GM15510 (cell line): Measurements from ENCODE around the gene TBC1D2B.

ENCODE experiments used
- POLR2A ChIP-seq: IDR thresholded peaks from 3 replicates; pipeline ENCODE4 v1.6.1; 2011; ENCODE audit warnings: borderline replicate concordance; ENCODE audit not compliant: insufficient read length; ENCODE audit errors: extremely low read depth

Gene TBC1D2B

DNA sequence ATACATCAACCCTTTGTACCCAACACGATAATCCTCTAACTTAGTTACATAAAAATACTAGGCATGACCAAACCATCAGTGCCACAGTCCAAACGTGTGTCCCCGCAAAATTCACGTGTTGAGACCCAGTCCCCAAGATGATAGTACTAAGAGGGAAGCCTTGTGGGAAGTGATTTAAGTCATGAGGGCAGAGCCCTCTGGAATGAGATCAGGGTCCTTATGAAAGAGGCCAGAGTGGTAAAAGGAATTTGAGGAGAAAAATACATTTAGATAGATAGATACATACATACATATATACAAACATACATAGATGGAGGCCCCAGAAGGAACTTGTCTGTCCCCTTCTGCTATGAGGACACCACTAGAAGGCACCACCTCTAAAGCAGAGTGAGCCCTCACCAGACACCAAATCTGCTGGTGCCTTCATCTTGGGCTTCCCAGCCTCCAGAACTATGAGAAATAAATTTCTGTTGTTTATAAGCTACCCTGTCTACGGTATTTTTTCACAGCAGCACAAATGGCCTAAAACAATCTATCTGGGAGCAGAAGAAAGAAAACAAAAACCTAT, 8.0 kb downstream of the TBC1D2B start:
- no peak for TF ChIP-seq POLR2A

DNA sequence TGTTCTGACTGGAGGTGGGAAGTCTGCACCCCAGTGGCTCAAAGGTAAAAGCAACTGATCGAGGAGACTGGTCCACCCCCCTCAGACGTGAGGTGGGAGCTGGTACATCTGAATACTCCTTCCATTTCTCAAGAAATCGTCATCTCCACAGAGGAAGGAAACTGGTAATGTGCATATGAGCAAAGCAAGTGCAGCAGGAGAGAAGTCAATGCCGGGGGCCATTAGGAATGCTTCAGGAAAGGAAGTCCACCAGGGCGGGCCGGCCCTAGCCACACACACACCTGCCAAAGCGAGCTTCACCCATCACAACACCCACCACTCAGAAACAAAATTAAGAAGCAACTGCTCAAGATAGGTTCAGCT, 8.5 kb downstream of the TBC1D2B start:
- no peak for TF ChIP-seq POLR2A

DNA sequence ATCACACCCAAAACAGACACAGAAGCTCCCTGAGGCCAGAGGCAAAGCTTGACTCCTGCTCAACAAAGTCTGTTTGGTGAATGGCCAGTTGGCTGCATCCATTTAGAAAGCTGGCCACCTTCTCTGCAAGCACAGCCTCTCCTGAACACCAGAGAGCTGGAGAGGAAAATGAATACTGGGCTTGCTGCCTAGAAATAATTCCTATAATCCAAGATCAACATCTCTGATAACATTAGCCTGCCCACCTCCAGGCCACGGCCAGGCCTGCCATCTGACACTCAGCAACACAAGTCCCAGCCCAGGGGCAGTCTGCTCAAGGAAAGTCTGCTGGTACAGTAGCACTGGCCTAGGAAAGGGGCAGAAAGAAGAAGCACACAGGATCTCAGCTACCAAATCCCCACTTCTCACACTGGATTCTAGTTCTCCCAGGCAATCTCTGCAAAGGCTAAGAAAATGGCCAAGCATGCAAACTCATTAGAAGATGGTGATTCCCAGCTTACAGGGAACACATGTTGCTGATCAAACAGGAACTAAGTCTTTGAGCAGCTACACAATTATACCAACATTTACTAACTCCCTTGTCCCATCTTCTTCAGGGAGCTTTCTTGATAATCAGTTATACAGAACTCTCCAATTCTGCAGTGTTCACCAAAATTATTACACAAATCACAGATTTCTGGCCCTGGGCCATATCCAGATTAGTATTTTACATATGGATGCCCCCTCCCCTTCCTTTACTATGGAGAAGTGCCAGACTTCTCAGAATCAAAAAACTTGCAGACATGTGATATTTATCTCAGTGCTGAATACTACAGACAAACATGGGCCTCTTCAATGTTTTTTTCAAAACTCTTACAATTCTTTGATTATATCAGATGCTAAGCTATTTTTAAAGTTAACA, 9.9 kb downstream of the TBC1D2B start:
- TF ChIP-seq POLR2A, result no peak

DNA sequence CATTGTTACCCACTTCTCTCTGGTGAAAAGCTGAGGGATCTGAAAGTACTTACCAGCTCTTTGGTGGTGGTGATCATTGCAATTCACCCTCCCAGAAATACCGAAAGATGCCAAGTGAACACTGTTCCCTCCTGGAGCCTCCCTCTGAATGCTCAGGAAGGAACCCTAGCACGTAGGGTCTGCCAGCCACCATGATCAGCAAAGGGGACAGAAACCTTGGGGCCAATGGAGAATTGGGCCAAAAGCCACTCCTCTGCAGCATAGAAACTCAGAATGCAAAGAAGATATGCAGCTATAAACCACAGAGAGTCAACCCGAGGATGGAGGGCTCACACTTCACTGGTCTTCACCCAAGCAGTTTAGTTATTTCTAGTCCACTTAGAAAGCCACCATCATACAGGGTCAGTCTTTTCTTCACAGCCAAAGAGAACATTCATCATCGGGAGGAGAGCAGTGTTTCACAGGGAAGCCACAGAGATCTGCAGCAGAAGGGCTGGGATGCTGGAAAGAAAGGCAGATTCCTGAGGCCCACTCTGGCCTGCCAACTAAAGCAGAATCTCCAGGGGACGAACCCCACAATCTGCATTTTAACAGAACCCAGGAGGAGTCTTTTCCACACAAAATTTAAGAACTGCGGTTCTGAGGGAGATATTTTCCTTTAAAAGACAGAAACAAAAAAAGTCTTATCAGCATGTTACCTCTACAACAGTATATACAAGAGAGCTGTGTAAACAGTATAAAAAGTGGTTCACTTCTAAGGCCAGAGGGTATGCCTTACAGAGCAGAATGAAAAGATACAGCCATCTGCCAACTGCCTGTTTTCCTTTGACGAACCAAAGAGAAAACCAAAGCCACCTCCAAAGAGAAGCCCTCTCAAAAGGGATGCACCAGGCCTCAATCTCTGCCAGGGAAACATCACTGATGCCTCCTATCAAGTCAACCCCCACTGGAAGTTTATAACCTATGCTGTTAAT, 11.3 kb downstream of the TBC1D2B start:
- TF ChIP-seq POLR2A, result peak; percentile 36

DNA sequence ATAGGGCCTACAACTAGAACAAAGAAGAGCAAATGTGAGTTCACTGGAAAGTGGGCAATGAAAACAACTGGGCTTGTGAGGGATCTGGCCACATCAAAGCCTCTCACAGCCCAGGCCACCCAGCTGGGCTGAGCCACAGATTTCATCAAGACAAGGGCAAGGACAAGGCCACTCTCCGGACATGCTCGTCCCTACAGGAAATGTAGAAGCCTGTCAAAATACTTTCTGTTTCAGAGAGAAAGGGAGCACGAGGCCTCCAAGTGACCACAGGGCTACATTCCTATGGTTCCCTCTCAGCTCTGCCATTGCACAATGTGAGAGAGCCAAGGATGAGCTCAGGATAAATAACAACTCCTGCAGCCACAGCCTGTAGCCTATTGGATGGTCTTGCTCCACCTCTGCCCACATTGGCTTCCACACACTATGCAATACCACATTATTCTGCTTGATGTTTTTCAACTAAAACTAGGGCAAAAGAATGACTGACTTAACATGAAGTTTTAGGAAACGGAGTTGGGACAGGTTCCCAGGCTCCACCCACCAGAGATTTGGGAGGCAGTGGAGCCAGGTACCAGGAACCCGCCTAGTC, 12.1 kb downstream of the TBC1D2B start:
- no peak for TF ChIP-seq POLR2A

DNA sequence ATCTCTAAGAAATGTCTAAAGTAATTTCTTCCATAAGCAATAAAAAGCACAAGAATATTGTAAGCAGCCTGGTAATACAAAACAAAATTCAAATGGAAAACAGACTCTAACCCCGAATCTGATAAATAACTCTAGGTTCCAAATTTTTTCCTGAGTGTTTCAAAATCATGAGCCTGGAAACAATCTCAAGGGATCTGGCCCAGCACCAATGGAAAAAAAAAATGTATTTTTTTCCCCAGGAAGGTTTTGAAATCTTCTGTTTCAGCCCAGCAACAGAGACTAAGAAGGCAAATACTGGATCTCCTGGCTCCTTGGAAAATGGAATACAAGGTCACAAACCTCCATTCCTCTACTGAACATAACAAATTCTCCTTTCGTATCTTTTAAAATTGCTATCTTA, 13.0 kb downstream of the TBC1D2B start:
- no peak for TF ChIP-seq POLR2A

DNA sequence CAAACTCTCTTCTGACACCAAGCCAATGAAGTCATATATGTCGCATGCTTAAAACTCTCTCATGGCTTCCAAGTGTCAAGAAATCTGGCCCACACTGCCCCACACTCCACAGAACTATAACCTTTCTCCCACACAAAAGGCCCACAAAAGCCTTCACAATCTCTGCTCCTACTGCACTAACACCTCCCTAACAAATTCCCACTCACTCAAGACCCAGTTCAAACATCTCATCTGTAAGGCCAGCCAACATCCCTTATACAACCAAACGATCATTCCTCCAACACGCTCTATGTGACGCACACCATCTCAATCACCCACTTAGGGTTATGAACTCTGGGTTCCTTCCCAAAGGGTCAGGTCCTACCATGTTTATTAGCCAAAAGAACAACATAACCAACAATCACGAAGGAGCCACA, 13.5 kb downstream of the TBC1D2B start:
- TF ChIP-seq POLR2A, result no peak

DNA sequence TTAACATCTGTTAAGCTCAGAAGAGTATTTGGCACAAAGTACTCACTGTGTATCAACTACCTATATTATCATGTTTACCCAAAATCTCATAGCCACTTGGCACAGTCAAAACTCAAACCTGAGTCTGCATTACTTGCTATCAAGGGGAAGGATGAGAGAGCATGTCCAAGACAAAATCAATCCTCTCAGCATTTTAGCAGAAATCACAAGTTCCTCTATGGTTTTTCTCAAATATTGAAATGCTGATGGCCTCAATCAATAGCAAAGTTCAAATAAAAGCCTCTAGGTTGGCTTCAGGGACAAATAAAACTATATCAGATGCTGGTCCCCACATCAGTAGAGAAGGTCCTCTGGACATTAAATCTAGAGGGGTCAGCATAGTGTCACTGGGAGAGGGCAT, 14.3 kb downstream of the TBC1D2B start:
- TF ChIP-seq POLR2A, result no peak

DNA sequence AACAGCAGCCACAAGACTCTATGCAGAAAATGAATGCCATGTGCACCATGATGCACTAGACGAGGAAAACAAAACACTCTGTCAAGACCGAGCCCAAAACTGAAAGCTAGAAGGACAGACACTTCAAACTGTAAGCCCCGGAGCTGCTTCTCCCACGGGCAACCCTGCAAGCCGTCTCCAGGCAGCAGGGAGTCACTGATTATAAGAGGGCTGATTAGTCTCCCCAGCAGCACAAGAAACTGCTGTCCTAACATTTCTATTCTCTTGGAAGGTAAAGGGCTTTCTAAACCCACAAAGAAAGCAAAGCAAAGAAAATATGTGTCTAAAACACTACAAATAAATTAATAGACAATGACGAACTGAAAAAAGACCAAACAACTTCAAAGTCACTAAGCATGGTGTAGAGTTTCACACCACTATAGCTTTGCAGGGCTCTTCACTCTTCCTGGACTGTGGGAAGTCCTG, 15.5 kb downstream of the TBC1D2B start:
- no peak for TF ChIP-seq POLR2A

DNA sequence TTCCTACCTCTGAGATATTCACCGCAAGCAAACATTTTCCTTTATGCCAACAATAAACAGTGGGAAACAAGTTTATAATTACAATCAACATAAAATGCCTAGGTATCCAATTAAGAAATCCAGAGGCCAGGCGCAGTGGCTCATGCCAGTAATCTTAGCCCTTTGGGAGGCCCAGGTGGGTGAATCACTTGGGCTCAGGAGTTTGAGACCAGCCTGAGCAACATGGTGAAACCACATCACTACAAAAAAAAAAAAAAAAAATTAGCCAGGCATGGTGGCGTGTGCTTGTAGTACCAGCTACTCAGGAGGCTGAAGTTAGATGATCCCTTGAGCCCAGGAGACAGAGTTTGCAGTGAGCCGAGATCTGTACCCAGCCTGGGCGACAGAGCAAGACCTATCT, 17.3 kb downstream of the TBC1D2B start:
- no peak for TF ChIP-seq POLR2A

DNA sequence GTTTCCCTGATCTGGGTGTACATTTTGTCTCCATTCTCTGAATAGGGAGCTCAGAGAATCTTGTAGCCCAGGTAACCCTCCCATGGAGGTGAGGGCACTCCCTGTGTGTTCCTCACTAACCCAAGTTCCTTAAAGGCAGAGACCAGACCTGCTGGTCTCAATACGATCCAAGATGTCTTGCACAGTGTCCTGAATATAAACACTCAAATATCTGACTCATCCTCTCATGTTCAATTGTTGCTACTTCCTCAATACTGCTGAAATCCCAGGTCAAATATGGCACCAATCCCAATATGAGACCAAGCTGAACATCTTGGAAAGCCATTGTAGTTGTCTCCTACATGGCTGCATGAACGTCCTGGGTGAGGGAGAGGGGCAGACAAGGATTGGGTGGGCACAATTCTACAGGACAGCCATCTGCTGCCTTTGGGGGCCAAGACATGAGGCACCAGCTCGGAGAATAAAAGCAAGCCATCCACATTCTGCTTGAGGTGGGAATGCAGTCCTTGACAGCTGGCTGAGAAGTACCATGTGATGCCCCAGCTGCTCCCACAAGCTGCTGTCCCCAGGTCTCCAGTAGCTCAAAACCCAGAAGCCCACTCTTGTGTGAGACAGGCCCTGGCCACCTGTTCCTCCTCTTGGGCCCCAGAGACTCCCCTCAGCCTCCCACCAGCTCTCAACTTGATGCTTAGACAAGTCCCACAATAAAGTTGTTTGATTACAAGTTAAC, 18.2 kb downstream of the TBC1D2B start:
- TF ChIP-seq POLR2A, result no peak

DNA sequence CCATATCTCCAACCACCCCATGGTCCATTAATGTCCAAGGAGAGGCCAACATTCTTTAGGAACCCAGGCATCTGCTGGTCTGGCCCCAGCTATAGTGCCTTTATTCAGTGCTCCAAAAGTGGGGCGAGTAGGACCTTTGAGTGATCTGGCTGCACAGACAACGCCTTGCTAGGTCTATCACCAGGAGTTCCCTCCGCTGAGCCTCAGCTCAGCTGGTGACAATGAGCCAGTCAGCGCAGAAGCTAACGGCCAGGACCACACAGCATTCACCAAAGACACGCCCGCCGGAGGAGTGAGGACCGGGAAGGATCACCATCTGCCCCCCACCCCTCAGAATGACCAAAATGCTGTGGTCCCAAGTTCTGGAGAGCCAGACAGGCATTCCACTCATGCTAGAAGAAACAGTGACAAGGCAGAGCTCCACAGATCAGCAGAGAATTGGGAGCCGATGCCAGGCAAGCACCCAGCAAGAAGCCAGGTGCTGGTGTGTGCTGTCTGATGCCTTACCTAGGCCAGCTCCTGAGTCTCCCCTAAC, 19.0 kb downstream of the TBC1D2B start:
- no peak for TF ChIP-seq POLR2A

DNA sequence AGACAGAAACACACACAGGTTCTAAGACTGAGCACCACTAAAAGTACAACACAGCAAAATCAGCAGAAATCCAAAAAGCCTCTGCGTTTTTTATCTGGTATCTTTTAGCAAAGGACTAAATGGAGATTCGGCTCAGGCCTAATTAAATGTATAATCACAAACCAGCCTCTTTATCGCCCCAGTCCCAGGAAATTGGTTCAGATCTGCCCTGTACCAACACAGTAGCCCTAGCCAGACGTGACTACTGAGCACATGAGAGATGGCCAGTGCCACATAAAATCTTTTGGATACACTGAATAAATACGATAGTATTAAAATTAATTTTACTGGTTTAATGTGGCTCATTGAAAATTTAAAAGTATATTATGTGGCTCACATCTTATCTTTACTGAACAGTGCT, 19.7 kb downstream of the TBC1D2B start:
- TF ChIP-seq POLR2A, result no peak
